HCT116 (cell line): ENCODE measurements around the gene CTBP1. TPM values are rescaled to one million over a fixed set of nuclear protein-coding genes. Genes with fewer than 3 reads are reported as not detected.
"Not testable (repeated sequence)": the region's sequence is repeated elsewhere in the genome, so short reads cannot be mapped to it uniquely, and the experiment has no call there.

Experiments
- ATAC-seq: fragments of 200-7000 bp; cut with Tn5 transposase; 2 replicates; pipeline ENCODE4 v1.9.1; 2020; ENCODE audit warnings: mild to moderate bottlenecking, moderate library complexity
- BruUV-seq: library from RNA; stranded (reverse); fragments of 400-500 nt; replicated peaks from 2 replicates; lab custom pipeline; 2021; lab: Mats Ljungman, UMichigan
- CTCF ChIA-PET: fragments of 300-600 bp; sonication (Branson Sonifier 250); formaldehyde crosslinking; loops from one replicate; lab custom pipeline; 2021; ENCODE audit warnings: antibody characterized with exemption; lab: Charles Lee
- POLR2A ChIA-PET: fragments of 300-600, 350-600 bp; sonication (Branson Sonifier 250); formaldehyde crosslinking; loops from one replicate; lab custom pipeline; 2021; ENCODE audit warnings: antibody characterized with exemption; lab: Charles Lee
- RAD21 ChIA-PET, 2 experiments: fragments of 300-600 bp; sonication (Branson Sonifier 250); formaldehyde crosslinking; loops; one replicate each; lab custom pipeline; 2023; ENCODE audit warnings: low total read pairs in 2 of 2; ENCODE audit not compliant: uncharacterized antibody in 2 of 2, unreplicated experiment in 2 of 2, low non-redundant PET in 1 of 2; lab: Charles Lee
- DNase-seq: peaks from one replicate; pipeline ENCODE4 v3.0.0-alpha.2; 2010; ENCODE audit warnings: low read depth, low spot score
- H2AFZ ChIP-seq: fragments of 200-600 bp; shearing (Covaris generic), sonication (generic); 2 replicates; pipeline ENCODE4 v1.6.1; 2017; ENCODE audit warnings: low read depth, mixed run types, mixed read lengths, antibody characterized with exemption, low read length; ENCODE audit not compliant: poor library complexity, severe bottlenecking
- H3K27ac ChIP-seq: 2 replicates; pipeline ENCODE4 v1.5.1; 2012; ENCODE audit warnings: low read depth, low read length
- H3K27me3 ChIP-seq: fragments of 200-600 bp; sonication (generic); 2 replicates; pipeline ENCODE4 v1.6.1; 2016; ENCODE audit warnings: mixed run types, low read length, mixed read lengths; ENCODE audit not compliant: insufficient read depth
- H3K36me3 ChIP-seq, 2 experiments: fragments of 200-500 bp in 1 of 2; fragments of 200-600 bp in 1 of 2; sonication (Bioruptor generic) in 1 of 2; sonication (generic) in 1 of 2; 2 replicates each; pipeline versions ENCODE4 v1.5.1 to v1.6.1; 2014 to 2016; ENCODE audit warnings: low read length in 2 of 2, inconsistent platforms in 1 of 2, mixed read lengths in 1 of 2, mixed run types in 1 of 2; ENCODE audit not compliant: insufficient read depth in 2 of 2, control insufficient read depth in 1 of 2
- H3K4me1 ChIP-seq, 2 experiments: fragments of 200-600 bp in 1 of 2; sonication (generic) in 1 of 2; 2 replicates each; pipeline versions ENCODE4 v1.5.1 to v1.6.1; 2012 to 2017; ENCODE audit warnings: low read length in 2 of 2, inconsistent platforms in 1 of 2, mild to moderate bottlenecking in 1 of 2, mixed read lengths in 1 of 2, mixed run types in 1 of 2, moderate library complexity in 1 of 2; ENCODE audit not compliant: insufficient read depth in 2 of 2, control insufficient read depth in 1 of 2
- H3K4me2 ChIP-seq: fragments of 200-600 bp; sonication (generic); 2 replicates; pipeline ENCODE4 v1.6.1; 2017; ENCODE audit warnings: mixed run types, low read length, mixed read lengths
- H3K4me3 ChIP-seq, 2 experiments: fragments of 200-600 bp in 1 of 2; sonication (generic) in 1 of 2; replicated peaks in 1 of 2; 2 replicates each; pipeline ENCODE4 v1.5.1; 2011 to 2016; ENCODE audit warnings: low read length in 2 of 2, control low read depth in 1 of 2, low read depth in 1 of 2, mild to moderate bottlenecking in 1 of 2, mixed read lengths in 1 of 2, mixed run types in 1 of 2
- H3K79me2 ChIP-seq: fragments of 200-600 bp; sonication (generic); 2 replicates; pipeline ENCODE4 v1.6.1; 2017; ENCODE audit warnings: mild to moderate bottlenecking, mixed run types, low read length, moderate library complexity, mixed read lengths; ENCODE audit not compliant: insufficient read depth
- H3K9ac ChIP-seq: fragments of 200-600 bp; sonication (generic); 2 replicates; pipeline ENCODE4 v1.6.1; 2016; ENCODE audit warnings: low read length, mixed read lengths
- H3K9me2 ChIP-seq: fragments of 200-600 bp; sonication (generic), shearing (Covaris generic); 2 replicates; pipeline ENCODE4 v1.6.1; 2017; ENCODE audit warnings: mixed run types, mild to moderate bottlenecking, moderate library complexity; ENCODE audit not compliant: insufficient read depth
- H3K9me3 ChIP-seq, 2 experiments: fragments of 200-500 bp in 1 of 2; fragments of 200-600 bp in 1 of 2; sonication (Bioruptor generic) in 1 of 2; sonication (generic) in 1 of 2; 2 replicates each; pipeline ENCODE4 v1.6.1; 2014 to 2017; ENCODE audit warnings: low read length in 2 of 2, mixed read lengths in 2 of 2, inconsistent platforms in 1 of 2, low read depth in 1 of 2, mild to moderate bottlenecking in 1 of 2, mixed run types in 1 of 2, moderate library complexity in 1 of 2; ENCODE audit not compliant: control insufficient read depth in 1 of 2, insufficient read depth in 1 of 2
- H4K20me1 ChIP-seq: fragments of 200-600 bp; sonication (generic), shearing (Covaris generic); 2 replicates; pipeline ENCODE4 v1.6.1; 2017; ENCODE audit warnings: mixed run types, mild to moderate bottlenecking, moderate library complexity; ENCODE audit not compliant: insufficient read depth
- CBX3 ChIP-seq: IDR thresholded peaks from 2 replicates; pipeline ENCODE4 v1.6.1; 2012; ENCODE audit warnings: low read depth
- EGR1 ChIP-seq: IDR thresholded peaks from 2 replicates; pipeline ENCODE4 v1.6.1; 2012; ENCODE audit warnings: low read depth
- EZH2 ChIP-seq: fragments of 200-600 bp; sonication (generic); IDR thresholded peaks from 2 replicates; pipeline ENCODE4 v1.6.1; 2017; ENCODE audit warnings: antibody characterized with exemption, mixed run types
- EZH2phosphoT487 ChIP-seq: fragments of 200-600 bp; IDR thresholded peaks from 2 replicates; pipeline ENCODE4 v1.6.1; 2018; ENCODE audit warnings: antibody characterized with exemption, borderline replicate concordance
- JUND ChIP-seq: IDR thresholded peaks from 2 replicates; pipeline ENCODE4 v1.6.1; 2012
- POLR2A ChIP-seq: IDR thresholded peaks from 2 replicates; pipeline ENCODE4 v1.7.0; 2011; ENCODE audit warnings: borderline replicate concordance; ENCODE audit not compliant: insufficient read depth, insufficient read length; ENCODE audit errors: extremely low read depth
- POLR2AphosphoS5 ChIP-seq: IDR thresholded peaks from 2 replicates; pipeline ENCODE4 v1.6.1; 2011; ENCODE audit warnings: mild to moderate bottlenecking, low read depth, low read length, moderate library complexity
- SP1 ChIP-seq: IDR thresholded peaks from 2 replicates; pipeline ENCODE4 v1.6.1; 2012; ENCODE audit warnings: low read depth
- SRF ChIP-seq: IDR thresholded peaks from 2 replicates; pipeline ENCODE4 v1.6.1; 2012; ENCODE audit warnings: low read depth
- TCF7L2 ChIP-seq: IDR thresholded peaks from 2 replicates; pipeline ENCODE4 v1.7.0; 2011; ENCODE audit warnings: borderline replicate concordance, inconsistent platforms; ENCODE audit not compliant: insufficient read depth, insufficient read length; ENCODE audit errors: extremely low read depth
- ZNF274 ChIP-seq: fragments of 200-500 bp; sonication (Bioruptor generic); IDR thresholded peaks from 2 replicates; pipeline ENCODE4 v1.6.1; 2014; ENCODE audit warnings: mild to moderate bottlenecking, low read depth, low read length, inconsistent platforms
- intact Hi-C: fragments of 100-400 bp; cut with micrococcal nuclease; formaldehyde crosslinking; loops from 2 replicates; pipeline ENCODE4 v1.10.0; 2022
- total RNA-seq: library from RNA; stranded (reverse); gene quantifications from one replicate; pipeline ENCODE4 v1.2.1, GENCODE V29; 2021; ENCODE audit not compliant: unreplicated experiment
- TF ChIP-seq, protein P1 (sequence below), 3 experiments: fragments of 200-600 bp in 1 of 3; sonication (generic) in 1 of 3; IDR thresholded peaks in 2 of 3; conservative IDR thresholded peaks in 1 of 3; 2 replicates each; pipeline ENCODE4 v1.5.1; 2012 to 2017; ENCODE audit warnings: low read depth in 2 of 3, low read length in 2 of 3, antibody characterized with exemption in 1 of 3, borderline replicate concordance in 1 of 3, control low read depth in 1 of 3, mild to moderate bottlenecking in 1 of 3, mixed read lengths in 1 of 3, mixed run types in 1 of 3, moderate library complexity in 1 of 3; ENCODE audit not compliant: insufficient read depth in 1 of 3
- TF ChIP-seq, protein P2 (sequence below): IDR thresholded peaks from 2 replicates; pipeline ENCODE4 v1.6.1; 2011; ENCODE audit warnings: mild to moderate bottlenecking, low read length, moderate library complexity; ENCODE audit not compliant: insufficient replicate concordance; ENCODE audit errors: extremely low read depth

The CTBP1 gene
- total RNA-seq, 1 experiment from 2014 or later = 175 TPM

DNA sequence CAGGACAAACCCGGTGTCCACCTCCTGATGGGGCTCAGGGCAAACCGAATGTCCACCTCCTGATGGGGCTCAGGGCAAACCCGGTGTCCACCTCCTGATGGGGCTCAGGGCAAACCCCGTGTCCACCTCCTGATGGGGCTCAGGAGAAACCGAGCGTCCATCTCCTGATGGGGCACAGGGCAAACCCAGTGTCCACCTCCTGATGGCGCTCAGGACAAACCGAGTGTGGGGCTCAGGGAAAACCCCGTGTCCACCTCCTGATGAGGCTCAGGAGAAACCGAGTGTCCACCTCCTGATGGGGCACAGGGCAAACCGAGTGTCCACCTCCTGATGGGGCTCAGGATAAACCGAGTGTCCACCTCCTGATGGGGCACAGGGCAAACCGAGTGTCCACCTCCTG lies 12.1 kb downstream of the CTBP1 start:
- RAD21 ChIA-PET, H3K4me2 ChIP-seq, H4K20me1 ChIP-seq, H3K4me1 ChIP-seq, ATAC-seq, CTCF ChIA-PET, H3K27ac ChIP-seq, H3K27me3 ChIP-seq, H3K9ac ChIP-seq, DNase-seq, intact Hi-C loops, H2AFZ ChIP-seq, H3K4me3 ChIP-seq, H3K9me2 ChIP-seq, H3K9me3 ChIP-seq, BruUV-seq: not testable (repeated sequence)
- Histone ChIP-seq H3K79me2 (peaks cover 43% of the 10 kb centered on the region), H3K36me3 (peaks cover 23 to 40% of the 10 kb centered on the region in 2 experiments; a peak in 3 of 4 replicates)
- POLR2A ChIA-PET = interaction anchor here (0.7 kb wide), 1 partner anchor 143 kb away, joined by 3 read pairs; no protein-coding TSS in a partner anchor

DNA sequence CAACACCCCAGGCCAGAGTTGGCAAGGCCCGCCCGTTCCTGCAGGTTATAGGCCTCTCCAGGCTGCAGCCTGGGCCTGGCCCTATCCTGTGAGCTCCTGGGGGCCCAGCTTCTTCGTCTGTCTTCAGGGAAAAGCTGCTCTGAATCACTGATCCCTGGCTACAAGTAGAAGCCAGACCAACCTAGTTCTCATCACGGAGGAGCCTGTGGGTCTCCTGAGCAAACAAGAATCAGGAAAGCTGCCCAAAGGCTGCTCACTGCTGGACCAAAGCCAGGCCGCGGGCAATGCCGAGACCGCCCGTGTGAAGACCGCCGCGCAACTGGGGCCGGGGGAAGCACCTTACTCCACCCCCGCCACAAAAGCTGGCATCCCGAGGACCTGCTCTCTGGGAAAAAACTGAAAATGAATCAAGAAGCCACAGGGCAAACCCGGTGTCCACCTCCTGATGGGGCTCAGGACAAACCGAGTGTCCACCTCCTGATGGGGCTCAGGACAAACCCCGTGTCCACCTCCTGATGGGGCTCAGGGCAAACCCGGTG lies 12.8 kb downstream of the CTBP1 start:
- intact Hi-C loops = no loop called here
- no peaks in the 10 kb centered on the region for H4K20me1 ChIP-seq
- BruUV-seq = no TSS peak

More for the DNA sequence above, 12.8 kb downstream of the CTBP1 start:
- H2AFZ ChIP-seq = no peak overlapping the region
- no peak overlapping the region for H3K4me2 ChIP-seq
- no peaks in the 10 kb centered on the region for H3K27me3 ChIP-seq
- TF ChIP-seq CBX3 = no peak
- no peak for TF ChIP-seq POLR2A
- no peak for TF ChIP-seq EZH2phosphoT487
- TF ChIP-seq JUND = no peak
- TF ChIP-seq EGR1 = no peak
- TF ChIP-seq ZNF274 = no peak
- TF ChIP-seq, protein P1, sequence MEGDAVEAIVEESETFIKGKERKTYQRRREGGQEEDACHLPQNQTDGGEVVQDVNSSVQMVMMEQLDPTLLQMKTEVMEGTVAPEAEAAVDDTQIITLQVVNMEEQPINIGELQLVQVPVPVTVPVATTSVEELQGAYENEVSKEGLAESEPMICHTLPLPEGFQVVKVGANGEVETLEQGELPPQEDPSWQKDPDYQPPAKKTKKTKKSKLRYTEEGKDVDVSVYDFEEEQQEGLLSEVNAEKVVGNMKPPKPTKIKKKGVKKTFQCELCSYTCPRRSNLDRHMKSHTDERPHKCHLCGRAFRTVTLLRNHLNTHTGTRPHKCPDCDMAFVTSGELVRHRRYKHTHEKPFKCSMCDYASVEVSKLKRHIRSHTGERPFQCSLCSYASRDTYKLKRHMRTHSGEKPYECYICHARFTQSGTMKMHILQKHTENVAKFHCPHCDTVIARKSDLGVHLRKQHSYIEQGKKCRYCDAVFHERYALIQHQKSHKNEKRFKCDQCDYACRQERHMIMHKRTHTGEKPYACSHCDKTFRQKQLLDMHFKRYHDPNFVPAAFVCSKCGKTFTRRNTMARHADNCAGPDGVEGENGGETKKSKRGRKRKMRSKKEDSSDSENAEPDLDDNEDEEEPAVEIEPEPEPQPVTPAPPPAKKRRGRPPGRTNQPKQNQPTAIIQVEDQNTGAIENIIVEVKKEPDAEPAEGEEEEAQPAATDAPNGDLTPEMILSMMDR (IDR thresholded peaks at IDR 0.05 in 2 of 3, conservative IDR thresholded peaks at IDR 0.05 in 1 of 3; ENCODE audit: borderline replicate concordance in 1 of 3, insufficient read depth in 1 of 3, low read depth in 2 of 3, low read length in 2 of 3) = no peak
- no peak for TF ChIP-seq POLR2AphosphoS5
- no peak for TF ChIP-seq SP1
- TF ChIP-seq EZH2 = no peak
- no peak for TF ChIP-seq TCF7L2
- TF ChIP-seq, protein P2, sequence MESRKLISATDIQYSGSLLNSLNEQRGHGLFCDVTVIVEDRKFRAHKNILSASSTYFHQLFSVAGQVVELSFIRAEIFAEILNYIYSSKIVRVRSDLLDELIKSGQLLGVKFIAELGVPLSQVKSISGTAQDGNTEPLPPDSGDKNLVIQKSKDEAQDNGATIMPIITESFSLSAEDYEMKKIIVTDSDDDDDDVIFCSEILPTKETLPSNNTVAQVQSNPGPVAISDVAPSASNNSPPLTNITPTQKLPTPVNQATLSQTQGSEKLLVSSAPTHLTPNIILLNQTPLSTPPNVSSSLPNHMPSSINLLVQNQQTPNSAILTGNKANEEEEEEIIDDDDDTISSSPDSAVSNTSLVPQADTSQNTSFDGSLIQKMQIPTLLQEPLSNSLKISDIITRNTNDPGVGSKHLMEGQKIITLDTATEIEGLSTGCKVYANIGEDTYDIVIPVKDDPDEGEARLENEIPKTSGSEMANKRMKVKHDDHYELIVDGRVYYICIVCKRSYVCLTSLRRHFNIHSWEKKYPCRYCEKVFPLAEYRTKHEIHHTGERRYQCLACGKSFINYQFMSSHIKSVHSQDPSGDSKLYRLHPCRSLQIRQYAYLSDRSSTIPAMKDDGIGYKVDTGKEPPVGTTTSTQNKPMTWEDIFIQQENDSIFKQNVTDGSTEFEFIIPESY = no peak
- TF ChIP-seq SRF = no peak
- no peak for DNase-seq
- no peak for ATAC-seq
- ChIA-PET POLR2A (no interaction called here), RAD21 (no interaction called here), CTCF (no interaction called here)
- peaks cover 36% of the 10 kb centered on the region for H3K79me2 ChIP-seq
- H3K27ac ChIP-seq = no peak overlapping the region
- H3K4me3 ChIP-seq = no peak overlapping the region
- H3K9me3 ChIP-seq = no peaks in the 10 kb centered on the region
- no peak overlapping the region for H3K9ac ChIP-seq
- H3K4me1 ChIP-seq = no peaks in the 10 kb centered on the region
- peaks cover 24 to 40% of the 10 kb centered on the region in 2 experiments; a peak in 3 of 4 replicates for H3K36me3 ChIP-seq
- no peaks in the 10 kb centered on the region for H3K9me2 ChIP-seq
